Keratinocyte (primary cell): ENCODE measurements around the gene C10orf95. TPM values are rescaled to one million over a fixed set of nuclear protein-coding genes. Genes with fewer than 3 reads are reported as not detected.

Experiments used
- DNase-seq: peaks from one replicate; pipeline ENCODE4 v3.0.0-alpha.2; 2011; ENCODE audit warnings: low read depth, missing footprints, low spot score
- FAIRE-seq: peaks from 2 replicates; lab custom pipeline; 2011; peaks lifted over from hg19 to GRCh38; lab: Jason Lieb, UNC
- H2AFZ ChIP-seq: 2 replicates; pipeline ENCODE4 v1.6.0; 2012; ENCODE audit warnings: low read length, control low read depth, inconsistent platforms; ENCODE audit not compliant: control insufficient read depth
- H3K27ac ChIP-seq: 2 replicates; pipeline ENCODE4 v1.5.1; 2011; ENCODE audit warnings: low read length; ENCODE audit not compliant: control insufficient read depth, insufficient read depth
- H3K27me3 ChIP-seq: 3 replicates; pipeline ENCODE4 v1.6.0; 2011; ENCODE audit warnings: low read length; ENCODE audit not compliant: control insufficient read depth, insufficient read depth; ENCODE audit errors: extremely low read depth
- H3K36me3 ChIP-seq, 2 experiments: 2 replicates in 1 of 2; 3 replicates in 1 of 2; pipeline ENCODE4 v1.5.1; 2011; ENCODE audit warnings: low read length in 2 of 2, mild to moderate bottlenecking in 1 of 2; ENCODE audit not compliant: control insufficient read depth in 2 of 2, insufficient read depth in 2 of 2; ENCODE audit errors: extremely low read depth in 1 of 2
- H3K4me1 ChIP-seq: 3 replicates; pipeline ENCODE4 v1.5.1; 2011; ENCODE audit warnings: low read length; ENCODE audit not compliant: control insufficient read depth, insufficient read depth; ENCODE audit errors: extremely low read depth
- H3K4me2 ChIP-seq: 3 replicates; pipeline ENCODE4 v1.6.0; 2011; ENCODE audit warnings: low read depth, low read length; ENCODE audit not compliant: control insufficient read depth, insufficient read depth; ENCODE audit errors: extremely low read depth
- H3K4me3 ChIP-seq, 3 experiments: fragments of 200-600 bp in 1 of 3; sonication (generic) in 1 of 3; 2 replicates in 2 of 3; 3 replicates in 1 of 3; pipeline ENCODE4 v1.5.1; 2011 to 2016; ENCODE audit warnings: low read length in 3 of 3, mild to moderate bottlenecking in 3 of 3, control low read depth in 2 of 3, inconsistent platforms in 1 of 3, low read depth in 1 of 3, mixed read lengths in 1 of 3, mixed run types in 1 of 3, moderate library complexity in 1 of 3; ENCODE audit not compliant: control insufficient read depth in 2 of 3, insufficient read depth in 2 of 3; ENCODE audit errors: extremely low read depth in 1 of 3
- H3K79me2 ChIP-seq: 2 replicates; pipeline ENCODE4 v1.6.0; 2012; ENCODE audit warnings: low read length; ENCODE audit not compliant: control insufficient read depth, insufficient read depth
- H3K9ac ChIP-seq: 3 replicates; pipeline ENCODE4 v1.6.0; 2011; ENCODE audit warnings: low read length; ENCODE audit not compliant: control insufficient read depth, insufficient read depth; ENCODE audit errors: extremely low read depth
- H3K9me1 ChIP-seq: 3 replicates; pipeline ENCODE4 v1.6.0; 2011; ENCODE audit warnings: low read length; ENCODE audit not compliant: control insufficient read depth, insufficient read depth; ENCODE audit errors: extremely low read depth
- H3K9me3 ChIP-seq: 2 replicates; pipeline ENCODE4 v1.5.1; 2012; ENCODE audit warnings: low read depth, low read length; ENCODE audit not compliant: control insufficient read depth
- H4K20me1 ChIP-seq: 3 replicates; pipeline ENCODE4 v1.6.0; 2011; ENCODE audit warnings: low read length; ENCODE audit not compliant: control insufficient read depth, insufficient read depth; ENCODE audit errors: extremely low read depth
- EZH2 ChIP-seq: IDR thresholded peaks from one replicate; pipeline ENCODE4 v1.6.1; 2012; ENCODE audit warnings: inconsistent platforms, mild to moderate bottlenecking, low read length, moderate library complexity
- dilution Hi-C: fragments of 300-500 bp; cut with MboI; formaldehyde crosslinking; loops from one replicate; pipeline ENCODE4 v1.7.0; 2020; ENCODE audit warnings: low sequenced_read_pairs; ENCODE audit not compliant: extremely low pct_ligation_motif_present
- polyA plus RNA-seq, 5 experiments: library from polyadenylated mRNA; depleted of rRNA in 3 of 5; stranded (reverse) in 3 of 5; stranded (forward) in 1 of 5; unstranded in 1 of 5; fragments of >200 nt; gene quantifications; 1 replicate in 1 of 5; 2 replicates in 3 of 5; 3 replicates in 1 of 5; pipeline versions ENCODE4 v1.2.1 to v1.2.3, GENCODE V29; 2011 to 2012; ENCODE audit warnings: missing spikeins in 2 of 5, low read depth in 1 of 5, low replicate concordance in 1 of 5
- TF ChIP-seq, protein P1 (sequence below), 3 experiments: IDR thresholded peaks in 1 of 3; conservative IDR thresholded peaks in 1 of 3; optimal IDR thresholded peaks in 1 of 3; 2 replicates in 2 of 3; 3 replicates in 1 of 3; pipeline versions ENCODE3 to v1.5.1; 2011; ENCODE audit warnings: low read length in 3 of 3, mild to moderate bottlenecking in 3 of 3, moderate library complexity in 2 of 3, control low read depth in 1 of 3, inconsistent platforms in 1 of 3; ENCODE audit not compliant: insufficient read depth in 2 of 3; ENCODE audit errors: extremely low read depth in 1 of 3

Gene C10orf95
- polyA plus RNA-seq, 1 donor (not counting 4 experiments of a cell fraction or from before 2014, with no cell fraction given) = 0.63 TPM

DNA sequence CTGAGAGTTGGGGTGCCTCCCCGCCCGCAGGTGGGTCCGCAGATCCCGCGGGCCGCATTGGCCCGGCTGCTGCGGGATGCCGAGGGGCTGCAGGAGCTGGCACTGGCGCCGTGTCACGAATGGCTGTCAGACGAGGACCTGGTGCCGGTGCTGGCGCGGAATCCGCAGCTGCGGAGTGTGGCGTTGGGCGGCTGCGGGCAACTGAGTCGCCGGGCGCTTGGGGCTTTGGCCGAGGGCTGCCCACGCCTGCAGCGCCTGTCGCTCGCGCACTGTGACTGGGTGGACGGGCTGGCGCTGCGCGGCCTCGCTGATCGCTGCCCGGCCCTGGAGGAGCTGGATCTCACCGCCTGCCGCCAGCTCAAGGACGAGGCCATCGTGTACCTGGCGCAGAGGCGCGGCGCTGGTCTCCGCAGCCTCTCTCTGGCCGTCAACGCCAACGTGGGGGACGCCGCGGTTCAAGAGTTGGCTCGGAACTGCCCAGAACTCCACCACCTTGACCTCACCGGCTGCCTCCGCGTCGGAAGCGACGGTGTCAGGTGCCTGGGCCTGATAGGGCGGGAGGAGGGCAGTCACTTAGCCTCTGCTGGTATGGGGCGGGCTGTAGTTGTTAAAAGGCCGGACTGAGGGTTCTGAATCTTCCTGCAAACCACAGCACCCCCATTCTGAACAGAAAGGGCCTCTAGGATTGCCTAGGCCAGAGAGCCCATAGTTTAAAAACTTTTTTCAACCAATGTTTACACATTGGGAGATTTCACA, 29.4 kb downstream of the C10orf95 start:
- dilution Hi-C loops = no loop called here
- H3K4me2 ChIP-seq = peak overlapping the region; percentile 91
- H3K9me3 ChIP-seq = no peaks in the 10 kb centered on the region
- H3K9me1 ChIP-seq = no peaks in the 10 kb centered on the region
- no peaks in the 10 kb centered on the region for H4K20me1 ChIP-seq
- H3K9ac ChIP-seq = peak overlapping the region; percentile 82
- peaks cover 3% of the 10 kb centered on the region for H3K79me2 ChIP-seq
- FAIRE-seq = no peak
- DNase-seq = no peak
- H3K27ac ChIP-seq = peak overlapping the region; percentile 72
- H2AFZ ChIP-seq = peak overlapping the region; percentile 73
- peaks cover 18% of the 10 kb centered on the region for H3K27me3 ChIP-seq
- TF ChIP-seq, protein P1, sequence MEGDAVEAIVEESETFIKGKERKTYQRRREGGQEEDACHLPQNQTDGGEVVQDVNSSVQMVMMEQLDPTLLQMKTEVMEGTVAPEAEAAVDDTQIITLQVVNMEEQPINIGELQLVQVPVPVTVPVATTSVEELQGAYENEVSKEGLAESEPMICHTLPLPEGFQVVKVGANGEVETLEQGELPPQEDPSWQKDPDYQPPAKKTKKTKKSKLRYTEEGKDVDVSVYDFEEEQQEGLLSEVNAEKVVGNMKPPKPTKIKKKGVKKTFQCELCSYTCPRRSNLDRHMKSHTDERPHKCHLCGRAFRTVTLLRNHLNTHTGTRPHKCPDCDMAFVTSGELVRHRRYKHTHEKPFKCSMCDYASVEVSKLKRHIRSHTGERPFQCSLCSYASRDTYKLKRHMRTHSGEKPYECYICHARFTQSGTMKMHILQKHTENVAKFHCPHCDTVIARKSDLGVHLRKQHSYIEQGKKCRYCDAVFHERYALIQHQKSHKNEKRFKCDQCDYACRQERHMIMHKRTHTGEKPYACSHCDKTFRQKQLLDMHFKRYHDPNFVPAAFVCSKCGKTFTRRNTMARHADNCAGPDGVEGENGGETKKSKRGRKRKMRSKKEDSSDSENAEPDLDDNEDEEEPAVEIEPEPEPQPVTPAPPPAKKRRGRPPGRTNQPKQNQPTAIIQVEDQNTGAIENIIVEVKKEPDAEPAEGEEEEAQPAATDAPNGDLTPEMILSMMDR (optimal IDR thresholded peaks at IDR 0.05 in 1 of 3, IDR thresholded peaks at IDR 0.05 in 1 of 3, conservative IDR thresholded peaks at IDR 0.05 in 1 of 3; ENCODE audit: extremely low read depth in 1 of 3, insufficient read depth in 2 of 3, low read length in 3 of 3) = no peak
- TF ChIP-seq EZH2 = no peak
- H3K36me3 ChIP-seq = peaks cover 8 to 17% of the 10 kb centered on the region in 2 experiments
- H3K4me3 ChIP-seq = peak overlapping the region; percentile 65 to 83 (median 71)
- peaks cover 29% of the 10 kb centered on the region for H3K4me1 ChIP-seq

DNA sequence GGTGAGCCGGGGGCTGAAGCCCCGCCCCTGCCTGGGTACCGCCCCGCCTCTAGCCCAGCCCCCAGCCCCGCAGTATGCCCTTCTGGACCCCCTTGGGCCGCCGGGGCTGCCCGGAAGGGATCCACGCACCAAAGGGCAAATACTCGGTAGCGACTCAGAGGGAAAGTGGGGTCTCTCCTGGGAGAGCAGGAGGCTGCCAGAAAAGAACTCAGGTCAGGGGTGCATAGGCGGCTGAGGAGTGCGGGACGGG, 29.9 kb downstream of the C10orf95 start:
- Histone ChIP-seq H3K4me1 (peaks cover 29% of the 10 kb centered on the region), H2AFZ (peak overlapping the region; percentile 73), H3K9ac (peak overlapping the region; percentile 82), H4K20me1 (no peaks in the 10 kb centered on the region), H3K27me3 (peaks cover 18% of the 10 kb centered on the region), H3K4me3 (peak overlapping the region; percentile 65 to 83 (median 71)), H3K9me1 (no peaks in the 10 kb centered on the region), H3K9me3 (no peaks in the 10 kb centered on the region), H3K79me2 (peaks cover 3% of the 10 kb centered on the region), H3K4me2 (peak overlapping the region; percentile 91), H3K27ac (peak overlapping the region; percentile 72), H3K36me3 (peaks cover 8 to 17% of the 10 kb centered on the region in 2 experiments)
- no peak for DNase-seq
- dilution Hi-C loops = no loop called here
- TF ChIP-seq EZH2 = no peak
- TF ChIP-seq, protein P1 (optimal IDR thresholded peaks at IDR 0.05 in 1 of 3, IDR thresholded peaks at IDR 0.05 in 1 of 3, conservative IDR thresholded peaks at IDR 0.05 in 1 of 3; ENCODE audit: extremely low read depth in 1 of 3, insufficient read depth in 2 of 3, low read length in 3 of 3) = no peak
- no peak for FAIRE-seq
